ENCODE measurements around the gene KIAA0930. TPM values are rescaled to one million over a fixed set of nuclear protein-coding genes. Genes with fewer than 3 reads are reported as not detected.
A peak's percentile ranks its signal among the peaks of the same experiment; 100 is the strongest.

The KIAA0930 gene
- total RNA-seq, 8 experiments from 2014 or later: 16.1 to 48.8 (median 21.6) TPM

- H3K4me1 ChIP-seq (replicated peaks in 1 of 2): peaks cover 25 to 35% of the 10 kb centered on the region in 2 donors
Measured at GRCh38 chr22:45229181-45229580, 11.5 kb downstream of the KIAA0930 start.

GRCh38 chr22:45228401-45228754 is 12.3 kb downstream of the KIAA0930 start:
- Histone ChIP-seq H3K4me1 (replicated peaks in 1 of 2) (peaks cover 25 to 37% of the 10 kb centered on the region in 2 donors), H3K4me3 (no peak overlapping the region), H3K27ac (no peak overlapping the region)
- no peak for ATAC-seq (replicated peaks in 6 of 8)
- in situ Hi-C loops (cut with MboI; ENCODE audit: low pct_unique_long_range_greater_than_20kb in 2 of 9, low sequenced_read_pairs in 9 of 9, unreplicated experiment in 9 of 9): no loop called here
- 95 to 100% (median 100%) methylated on average over 1 to 4 of the region's 8 CpGs; no CpG with 5 or more reads in 5 of the 10 experiments for WGBS, 10 experiments

More at GRCh38 chr22:45229181-45229580, 11.5 kb downstream of the KIAA0930 start:
- Histone ChIP-seq H3K27ac (no peak overlapping the region), H3K4me3 (no peak overlapping the region)
- no peak for ATAC-seq (replicated peaks in 6 of 8)
- in situ Hi-C loops (cut with MboI; ENCODE audit: low pct_unique_long_range_greater_than_20kb in 2 of 9, low sequenced_read_pairs in 9 of 9, unreplicated experiment in 9 of 9): no loop called here
- 100% methylated on average over 1 of the region's 13 CpGs; no CpG with 5 or more reads in 9 of the 10 experiments for WGBS, 10 experiments

GRCh38 chr22:45227645-45228400 is 12.9 kb downstream of the KIAA0930 start:
- peak in 5 of 8 experiments; percentile 52 to 70 (median 59) for ATAC-seq (replicated peaks in 6 of 8)
- peaks cover 25 to 37% of the 10 kb centered on the region in 2 donors for H3K4me1 ChIP-seq (replicated peaks in 1 of 2)
- WGBS, 10 experiments: 39 to 100% (median 64%) methylated on average over 1 to 9 of the region's 16 CpGs; no CpG with 5 or more reads in 3 of the 10 experiments
- H3K4me3 ChIP-seq: no peak overlapping the region
- H3K27ac ChIP-seq: no peak overlapping the region
- in situ Hi-C loops (cut with MboI; ENCODE audit: low pct_unique_long_range_greater_than_20kb in 2 of 9, low sequenced_read_pairs in 9 of 9, unreplicated experiment in 9 of 9): no loop called here

GRCh38 chr22:45226503-45227186 is 14.0 kb downstream of the KIAA0930 start:
- Histone ChIP-seq H3K4me1 (replicated peaks in 1 of 2) (peaks cover 25 to 37% of the 10 kb centered on the region in 2 donors), H3K27ac (no peak overlapping the region), H3K4me3 (no peak overlapping the region)
- 48 to 100% (median 96%) methylated on average over 1 to 10 of the region's 17 CpGs; no CpG with 5 or more reads in 3 of the 10 experiments for WGBS, 10 experiments
- in situ Hi-C loops (cut with MboI; ENCODE audit: low pct_unique_long_range_greater_than_20kb in 2 of 9, low sequenced_read_pairs in 9 of 9, unreplicated experiment in 9 of 9): no loop called here
- peak in 3 of 8 experiments; percentile 6 to 62 (median 59) for ATAC-seq (replicated peaks in 6 of 8)

GRCh38 chr22:45225732-45226502 is 14.8 kb downstream of the KIAA0930 start:
- Histone ChIP-seq H3K4me1 (replicated peaks in 1 of 2) (peaks cover 25 to 37% of the 10 kb centered on the region in 2 donors), H3K27ac (no peak overlapping the region), H3K4me3 (no peak overlapping the region)
- in situ Hi-C loops (cut with MboI; ENCODE audit: low pct_unique_long_range_greater_than_20kb in 2 of 9, low sequenced_read_pairs in 9 of 9, unreplicated experiment in 9 of 9): no loop called here
- WGBS, 10 experiments: 48 to 100% (median 80%) methylated on average over 1 to 12 of the region's 26 CpGs; no CpG with 5 or more reads in 3 of the 10 experiments
- peak; percentile 27 to 85 (median 51) for ATAC-seq (replicated peaks in 6 of 8)

GRCh38 chr22:45224988-45225731 is 15.5 kb downstream of the KIAA0930 start:
- no peak overlapping the region for H3K27ac ChIP-seq
- in situ Hi-C loops (cut with MboI; ENCODE audit: low pct_unique_long_range_greater_than_20kb in 2 of 9, low sequenced_read_pairs in 9 of 9, unreplicated experiment in 9 of 9): no loop called here
- H3K4me1 ChIP-seq (replicated peaks in 1 of 2): peaks cover 25 to 37% of the 10 kb centered on the region in 2 donors
- ATAC-seq (replicated peaks in 6 of 8): peak in 5 of 8 experiments; percentile 64 to 70 (median 67)
- H3K4me3 ChIP-seq: no peak overlapping the region
- WGBS, 10 experiments: 60 to 100% (median 80%) methylated on average over 1 to 4 of the region's 19 CpGs; no CpG with 5 or more reads in 5 of the 10 experiments

GRCh38 chr22:45224331-45224730 is 16.4 kb downstream of the KIAA0930 start:
- Histone ChIP-seq H3K4me3 (no peak overlapping the region), H3K4me1 (replicated peaks in 1 of 2) (peaks cover 25 to 37% of the 10 kb centered on the region in 2 donors), H3K27ac (no peak overlapping the region)
- ATAC-seq (replicated peaks in 6 of 8): no peak
- in situ Hi-C loops (cut with MboI; ENCODE audit: low pct_unique_long_range_greater_than_20kb in 2 of 9, low sequenced_read_pairs in 9 of 9, unreplicated experiment in 9 of 9): no loop called here
- 60 to 91% (median 85%) methylated on average over 3 to 10 of the region's 11 CpGs; no CpG with 5 or more reads in 2 of the 10 experiments for WGBS, 10 experiments

- Histone ChIP-seq H3K4me3 (no peak overlapping the region), H3K27ac (no peak overlapping the region), H3K4me1 (replicated peaks in 1 of 2) (peaks cover 25 to 37% of the 10 kb centered on the region in 2 donors)
- no peak for ATAC-seq (replicated peaks in 6 of 8)
- WGBS, 10 experiments: 9 to 89% (median 64%) methylated on average over 1 to 5 of the region's 5 CpGs; no CpG with 5 or more reads in 2 of the 10 experiments
- in situ Hi-C loops (cut with MboI; ENCODE audit: low pct_unique_long_range_greater_than_20kb in 2 of 9, low sequenced_read_pairs in 9 of 9, unreplicated experiment in 9 of 9): no loop called here
Measured at GRCh38 chr22:45223304-45224117, 17.2 kb downstream of the KIAA0930 start.

GRCh38 chr22:45221201-45221600 is 19.5 kb downstream of the KIAA0930 start:
- WGBS, 10 experiments: 86 to 100% (median 97%) methylated on average over 1 to 5 of the region's 5 CpGs
- no peak for ATAC-seq (replicated peaks in 6 of 8)
- Histone ChIP-seq H3K27ac (no peak overlapping the region), H3K4me3 (no peak overlapping the region), H3K4me1 (replicated peaks in 1 of 2) (peaks cover 16 to 22% of the 10 kb centered on the region in 2 donors)
- in situ Hi-C loops (cut with MboI; ENCODE audit: low pct_unique_long_range_greater_than_20kb in 2 of 9, low sequenced_read_pairs in 9 of 9, unreplicated experiment in 9 of 9): no loop called here

- H3K4me3 ChIP-seq: no peak overlapping the region
- no peaks in the 10 kb centered on the region for H3K4me1 ChIP-seq (replicated peaks in 1 of 2)
- 0 to 100% (median 73%) methylated on average over 1 to 9 of the region's 9 CpGs; no CpG with 5 or more reads in 2 of the 10 experiments for WGBS, 10 experiments
- no peak overlapping the region for H3K27ac ChIP-seq
- peak in 3 of 8 experiments; percentile 18 to 33 (median 32) for ATAC-seq (replicated peaks in 6 of 8)
- in situ Hi-C loops (cut with MboI; ENCODE audit: low pct_unique_long_range_greater_than_20kb in 2 of 9, low sequenced_read_pairs in 9 of 9, unreplicated experiment in 9 of 9): no loop called here
Measured at GRCh38 chr22:45218976-45219375, 21.7 kb downstream of the KIAA0930 start.

- H3K4me3 ChIP-seq: no peak overlapping the region
- ATAC-seq (replicated peaks in 6 of 8): no peak
- 91 to 100% (median 100%) methylated on average over 1 to 10 of the region's 14 CpGs; no CpG with 5 or more reads in 1 of the 10 experiments for WGBS, 10 experiments
- in situ Hi-C loops (cut with MboI; ENCODE audit: low pct_unique_long_range_greater_than_20kb in 2 of 9, low sequenced_read_pairs in 9 of 9, unreplicated experiment in 9 of 9): no loop called here
- peaks cover 4 to 6% of the 10 kb centered on the region in 2 donors for H3K4me1 ChIP-seq (replicated peaks in 1 of 2)
- H3K27ac ChIP-seq: no peak overlapping the region
Measured at GRCh38 chr22:45217806-45218205, 22.9 kb downstream of the KIAA0930 start.

Data from motor neuron (in vitro differentiated cells).